Subcutaneous abdominal adipose tissue (tissue), 5 donors: ENCODE measurements around the gene ACER3.

Source experiments
- H3K27ac ChIP-seq: one replicate; pipeline ENCODE4 v1.7.0; 2013; ENCODE audit warnings: low read depth, mild to moderate bottlenecking, inconsistent platforms, low read length, moderate library complexity
- H3K27me3 ChIP-seq, 5 donors: one replicate each; pipeline ENCODE4 v1.7.0; 2013; ENCODE audit warnings: low read length in 5 of 5, inconsistent platforms in 1 of 5; ENCODE audit not compliant: control insufficient read depth in 5 of 5, insufficient read depth in 4 of 5
- H3K36me3 ChIP-seq, 5 donors: one replicate each; pipeline ENCODE4 v1.7.0; 2013; ENCODE audit warnings: low read length in 5 of 5; ENCODE audit not compliant: control insufficient read depth in 5 of 5, insufficient read depth in 5 of 5
- H3K4me1 ChIP-seq, 5 donors: one replicate each; pipeline ENCODE4 v1.7.0; 2013; ENCODE audit warnings: low read length in 5 of 5, mild to moderate bottlenecking in 3 of 5, moderate library complexity in 1 of 5; ENCODE audit not compliant: control insufficient read depth in 5 of 5, insufficient read depth in 5 of 5
- H3K4me3 ChIP-seq, 5 donors: one replicate each; pipeline ENCODE4 v1.7.0; 2013; ENCODE audit warnings: low read length in 5 of 5, low read depth in 1 of 5
- H3K9ac ChIP-seq, 5 donors: one replicate each; pipeline ENCODE4 v1.7.0; 2013; ENCODE audit warnings: low read length in 5 of 5, mild to moderate bottlenecking in 4 of 5, moderate library complexity in 3 of 5
- H3K9me3 ChIP-seq, 5 donors: one replicate each; pipeline ENCODE4 v1.7.0; 2013; ENCODE audit warnings: low read length in 5 of 5; ENCODE audit not compliant: control insufficient read depth in 5 of 5
- donor health status: healthy.
- donor health status: healthy.
- donor health status: healthy.
- donor health status: healthy.
- donor health status: healthy.

The ACER3 gene

DNA sequence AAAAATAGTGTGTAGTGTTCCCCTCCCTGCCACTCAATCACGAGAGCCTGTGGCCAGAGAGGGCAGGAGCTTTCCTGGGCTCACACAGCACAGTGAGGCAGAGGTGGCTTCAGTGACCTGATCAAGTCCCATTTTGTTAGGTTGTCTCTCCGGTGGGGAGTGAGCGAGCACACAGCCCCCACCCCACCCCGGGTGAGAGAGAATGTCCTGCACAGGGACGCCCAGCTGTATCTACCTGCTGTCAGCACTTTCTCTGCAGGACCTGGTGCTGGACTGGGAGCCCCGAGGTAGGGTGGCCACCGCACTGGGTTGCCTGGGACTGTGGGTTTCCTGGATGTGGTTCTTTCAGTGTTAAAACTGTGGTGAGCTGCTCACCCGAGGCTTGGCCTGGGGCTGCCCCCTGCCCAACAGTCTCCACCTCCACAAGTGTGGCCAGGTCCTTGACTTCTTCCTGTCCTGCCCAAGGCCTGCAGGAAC is 212.2 kb downstream of the ACER3 start:
- no peak overlapping the region for H3K9ac ChIP-seq
- H3K4me3 ChIP-seq = no peak overlapping the region

DNA sequence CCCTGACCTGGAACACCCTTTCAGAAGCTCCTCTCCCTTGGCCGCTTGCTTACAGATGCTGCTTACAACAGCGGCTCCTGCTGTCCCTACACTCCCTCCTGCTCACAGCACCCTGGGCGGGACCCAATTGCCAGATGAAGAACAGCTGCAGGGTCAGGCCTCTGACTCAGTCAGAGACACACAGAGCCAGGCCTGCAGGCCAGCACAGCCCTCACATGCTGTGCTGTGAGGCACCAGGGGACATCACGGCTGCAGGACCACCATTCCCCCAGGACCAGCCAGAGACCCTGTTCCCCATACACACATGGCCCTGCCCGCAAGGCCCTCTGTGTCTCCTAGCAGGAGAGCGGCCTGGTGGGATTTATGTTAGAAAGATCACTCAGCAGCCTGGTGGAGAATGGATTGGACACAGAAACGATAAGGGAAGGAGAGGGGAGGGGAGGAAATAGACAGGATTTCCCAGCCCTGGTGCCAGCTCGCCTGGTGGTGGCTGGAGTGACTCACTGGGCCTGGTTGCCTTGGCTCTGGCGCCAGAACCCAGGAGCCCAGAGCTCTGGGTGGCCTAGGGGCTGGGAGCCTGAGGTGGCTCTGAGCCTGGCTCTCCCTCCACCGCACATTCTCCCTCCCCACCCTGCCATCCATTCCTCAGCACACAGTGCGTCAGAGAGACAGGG is 212.7 kb downstream of the ACER3 start:
- Histone ChIP-seq H3K36me3 (no peaks in the 10 kb centered on the region), H3K9ac (peak overlapping the region in 3 of 5 donors; percentile 59 to 74 (median 68)), H3K27ac (peak overlapping the region; percentile 55), H3K4me1 (peaks cover 17 to 35% (median 26%) of the 10 kb centered on the region in 5 donors), H3K4me3 (peak overlapping the region in 1 of 5 donors; percentile 19), H3K9me3 (no peaks in the 10 kb centered on the region), H3K27me3 (peaks cover 0 to 4% (median 0%) of the 10 kb centered on the region in 5 donors)

More for the DNA sequence above, 212.2 kb downstream of the ACER3 start:
- H3K36me3 ChIP-seq = no peaks in the 10 kb centered on the region
- H3K4me1 ChIP-seq = peaks cover 17 to 38% (median 30%) of the 10 kb centered on the region in 5 donors
- peak overlapping the region; percentile 55 for H3K27ac ChIP-seq
- H3K27me3 ChIP-seq = peaks cover 0 to 4% (median 0%) of the 10 kb centered on the region in 5 donors
- H3K9me3 ChIP-seq = no peaks in the 10 kb centered on the region

DNA sequence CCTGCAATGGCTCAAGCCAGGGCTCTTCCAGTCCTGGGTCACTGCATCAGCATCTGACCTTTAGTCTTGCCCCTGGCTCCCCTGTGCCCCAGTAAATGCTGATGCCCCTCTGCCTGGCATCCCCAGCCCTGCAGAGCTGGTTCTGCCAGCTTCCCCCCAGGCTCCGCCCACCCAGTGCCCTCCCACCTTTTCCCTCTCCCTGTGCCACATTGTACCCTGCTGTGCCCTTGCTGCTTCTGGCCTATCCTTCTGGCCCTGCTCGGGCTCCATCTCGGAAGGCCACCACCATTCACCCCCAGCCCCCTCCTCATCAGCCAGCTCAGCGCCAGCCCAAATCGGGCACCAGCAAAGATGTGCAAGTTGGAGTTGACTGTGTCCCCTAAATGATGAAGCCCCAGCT is 213.5 kb downstream of the ACER3 start:
- H3K4me3 ChIP-seq = no peak overlapping the region
- no peaks in the 10 kb centered on the region for H3K9me3 ChIP-seq
- peaks cover 17 to 35% (median 26%) of the 10 kb centered on the region in 5 donors for H3K4me1 ChIP-seq
- no peaks in the 10 kb centered on the region for H3K27me3 ChIP-seq
- H3K27ac ChIP-seq = peak overlapping the region; percentile 55
- H3K9ac ChIP-seq = peak overlapping the region in 2 of 5 donors; percentile 59 to 74
- no peaks in the 10 kb centered on the region for H3K36me3 ChIP-seq

DNA sequence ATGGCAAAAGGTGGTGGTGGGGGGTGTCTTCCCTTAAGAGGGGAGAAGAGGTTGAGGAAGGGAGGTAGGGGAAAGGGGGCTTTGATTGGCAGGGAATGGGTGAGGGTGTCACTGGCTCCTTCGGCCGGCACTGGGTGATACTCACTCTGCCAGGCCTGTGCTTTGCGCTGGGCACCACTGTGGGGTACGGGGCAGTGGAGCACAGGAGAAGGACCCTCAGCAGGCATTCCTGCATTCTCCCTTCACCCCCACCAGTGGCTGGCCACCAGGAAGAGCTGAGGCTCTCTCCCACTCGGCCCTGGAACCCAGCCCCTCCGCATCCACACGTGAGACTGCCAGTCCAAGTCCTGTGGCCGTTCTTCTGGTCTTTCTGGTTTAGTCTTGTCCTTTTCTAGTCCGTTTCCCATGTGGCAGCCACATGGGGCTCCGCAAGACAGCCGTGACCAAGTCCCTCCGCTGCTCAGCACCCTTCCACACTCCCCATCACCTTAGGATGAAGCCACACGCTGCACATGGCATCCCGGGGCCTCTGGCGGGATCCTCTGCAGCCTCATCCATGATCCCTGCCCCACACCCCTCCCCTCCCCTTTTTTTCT is 214.0 kb downstream of the ACER3 start:
- Histone ChIP-seq H3K27me3 (no peaks in the 10 kb centered on the region), H3K27ac (peak overlapping the region; percentile 55), H3K9me3 (no peaks in the 10 kb centered on the region), H3K4me3 (no peak overlapping the region), H3K36me3 (no peaks in the 10 kb centered on the region), H3K9ac (no peak overlapping the region), H3K4me1 (peaks cover 17 to 35% (median 26%) of the 10 kb centered on the region in 5 donors)

DNA sequence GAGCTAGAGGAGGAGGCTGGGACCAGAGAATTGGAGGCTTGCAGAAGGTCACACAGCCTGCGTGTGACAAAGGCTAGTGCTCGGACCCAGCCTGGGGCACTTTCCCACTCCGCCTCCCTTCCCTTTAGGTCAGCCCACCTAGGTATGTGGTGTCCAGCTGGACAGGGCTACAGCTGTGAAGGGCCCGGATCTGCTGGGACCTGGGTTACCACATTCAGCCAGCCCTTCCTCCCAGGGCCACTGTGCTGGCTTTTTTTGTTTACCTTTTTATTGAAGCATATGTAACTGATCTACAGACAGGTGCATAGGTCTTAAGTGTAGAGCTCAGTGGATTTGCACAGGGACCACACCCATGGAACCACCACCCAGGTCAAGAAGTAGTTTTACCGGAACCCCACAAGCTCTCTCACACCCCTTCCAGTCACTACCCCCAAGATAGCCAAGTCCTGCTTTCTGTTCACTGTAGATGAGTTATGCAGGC is 214.7 kb downstream of the ACER3 start:
- no peak overlapping the region for H3K9ac ChIP-seq
- H3K9me3 ChIP-seq = no peaks in the 10 kb centered on the region
- H3K27ac ChIP-seq = no peak overlapping the region
- H3K36me3 ChIP-seq = no peaks in the 10 kb centered on the region
- H3K4me3 ChIP-seq = no peak overlapping the region
- no peaks in the 10 kb centered on the region for H3K27me3 ChIP-seq
- H3K4me1 ChIP-seq = peaks cover 17 to 35% (median 26%) of the 10 kb centered on the region in 5 donors
